GM19238 (cell line): ENCODE measurements around the gene PROCA1.
"Not testable (repeated sequence)": the region's sequence is repeated elsewhere in the genome, so short reads cannot be mapped to it uniquely, and the experiment has no call there.

ENCODE experiments used
- DNase-seq: peaks from one replicate; pipeline ENCODE4 v3.0.0; 2011; ENCODE audit warnings: low spot score; ENCODE audit not compliant: insufficient read length

Gene PROCA1

DNA sequence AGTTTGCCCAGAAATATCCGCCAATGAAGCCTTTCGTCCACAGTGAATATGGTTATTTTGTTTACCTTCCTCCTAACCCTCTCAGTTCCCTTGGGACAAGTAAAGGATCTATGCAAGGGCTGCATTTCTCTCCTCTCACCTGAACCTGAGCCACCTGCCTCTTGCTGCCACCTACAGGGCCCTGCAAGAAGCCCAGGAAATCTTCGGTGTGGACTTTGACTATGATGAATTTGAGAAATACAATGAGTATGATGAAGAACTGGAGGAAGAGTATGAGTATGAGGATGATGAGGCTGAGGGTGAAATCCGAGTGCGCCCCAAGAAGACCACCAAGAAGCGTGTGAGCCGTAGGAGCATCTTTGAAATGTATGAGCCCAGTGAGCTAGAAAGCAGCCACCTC lies 35.7 kb downstream of the PROCA1 start:
- DNase-seq = no peak

GRCh38 chr17:28675490-28675889 lies 36.2 kb downstream of the PROCA1 start:
- DNase-seq = no peak

DNA sequence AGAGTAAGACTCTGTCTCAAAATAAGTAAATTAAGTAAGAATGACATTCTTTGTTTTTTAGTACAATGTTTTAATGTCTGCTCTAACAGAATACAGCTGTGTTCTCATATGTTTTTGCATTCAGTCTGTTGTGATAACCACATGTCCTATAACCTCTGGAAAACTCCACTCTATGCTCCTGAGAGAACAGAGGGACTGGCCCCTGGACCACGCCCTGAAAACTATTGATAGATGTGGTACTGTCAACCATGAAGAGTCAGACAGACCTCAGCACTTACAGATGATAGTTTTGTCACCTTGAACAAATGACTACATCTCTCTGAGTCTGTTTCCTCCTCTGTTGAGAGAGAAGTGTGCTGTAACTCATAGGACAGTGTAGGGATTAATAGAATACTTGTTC lies 41.8 kb downstream of the PROCA1 start:
- DNase-seq = no peak

DNA sequence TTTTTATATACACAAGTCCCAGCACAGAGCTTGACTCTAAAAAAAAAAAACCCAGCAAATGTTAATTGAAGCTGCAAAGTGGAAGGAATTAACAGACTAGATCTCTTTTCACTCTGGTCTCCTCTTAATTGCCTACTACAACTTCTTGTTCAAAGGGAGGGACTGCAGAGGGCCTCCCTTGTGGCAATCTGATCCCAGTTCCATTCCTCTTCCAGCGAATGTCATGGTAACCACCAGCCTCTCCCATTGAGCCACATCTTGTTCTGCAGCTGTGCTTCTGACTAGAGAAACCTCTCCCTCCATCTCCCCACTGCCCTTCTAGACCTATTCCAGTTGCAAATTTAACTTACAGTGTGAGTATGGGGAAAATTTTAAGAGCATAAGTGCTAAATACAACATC lies 43.8 kb downstream of the PROCA1 start:
- DNase-seq = no peak

- DNase-seq = no peak
Observed at GRCh38 chr17:28665994-28666393, 45.7 kb downstream of the PROCA1 start.

DNA sequence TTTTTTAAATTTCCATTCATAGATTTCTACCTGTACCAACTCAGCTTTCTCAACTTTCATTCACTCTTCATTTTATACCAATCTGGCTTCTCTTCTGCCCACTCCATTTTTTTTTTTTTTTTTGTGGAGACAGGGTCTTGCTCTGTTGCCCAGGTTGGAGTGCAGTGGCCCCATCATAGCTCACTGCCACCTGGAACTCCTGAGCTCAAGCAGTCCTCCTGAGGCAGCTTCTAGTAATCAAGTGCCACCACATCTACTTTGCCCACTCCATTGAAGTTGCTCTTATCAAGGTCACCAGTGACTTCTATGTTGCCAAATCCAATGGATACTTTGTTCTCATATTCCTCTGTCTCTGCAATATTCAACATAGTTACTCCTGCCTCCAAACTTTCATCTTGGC lies 48.0 kb downstream of the PROCA1 start:
- no peak for DNase-seq

DNA sequence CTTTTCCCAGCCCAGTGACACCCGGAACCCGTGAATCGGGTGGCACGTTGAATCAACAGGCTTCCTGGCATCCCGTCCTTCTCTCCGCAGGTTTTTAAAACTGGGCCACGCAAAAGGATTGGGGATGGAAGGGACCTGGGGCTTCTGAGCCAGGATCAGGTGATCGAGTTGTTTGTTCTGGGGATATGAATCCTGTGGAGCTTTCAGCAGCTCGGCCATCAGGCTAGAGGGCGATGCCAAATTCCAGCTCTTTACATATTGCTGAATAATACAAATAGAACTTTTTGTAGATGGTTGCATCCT lies 49.2 kb downstream of the PROCA1 start:
- no peak for DNase-seq

- peak; percentile 93 for DNase-seq
Observed at GRCh38 chr17:28661635-28662526, 49.8 kb downstream of the PROCA1 start, which contains the start of the genes SDF2 and SUPT6H. TSS of gene SDF2 (minus strand) at chr17:28661906. CDS start at chr17:28661876, 30 bp downstream. TSS of gene SUPT6H (plus strand) at chr17:28662205. CDS start at chr17:28673402, 11,197 bp downstream.

GRCh38 chr17:28659497-28659881 lies 52.2 kb downstream of the PROCA1 start:
- DNase-seq = not testable (repeated sequence)

DNA sequence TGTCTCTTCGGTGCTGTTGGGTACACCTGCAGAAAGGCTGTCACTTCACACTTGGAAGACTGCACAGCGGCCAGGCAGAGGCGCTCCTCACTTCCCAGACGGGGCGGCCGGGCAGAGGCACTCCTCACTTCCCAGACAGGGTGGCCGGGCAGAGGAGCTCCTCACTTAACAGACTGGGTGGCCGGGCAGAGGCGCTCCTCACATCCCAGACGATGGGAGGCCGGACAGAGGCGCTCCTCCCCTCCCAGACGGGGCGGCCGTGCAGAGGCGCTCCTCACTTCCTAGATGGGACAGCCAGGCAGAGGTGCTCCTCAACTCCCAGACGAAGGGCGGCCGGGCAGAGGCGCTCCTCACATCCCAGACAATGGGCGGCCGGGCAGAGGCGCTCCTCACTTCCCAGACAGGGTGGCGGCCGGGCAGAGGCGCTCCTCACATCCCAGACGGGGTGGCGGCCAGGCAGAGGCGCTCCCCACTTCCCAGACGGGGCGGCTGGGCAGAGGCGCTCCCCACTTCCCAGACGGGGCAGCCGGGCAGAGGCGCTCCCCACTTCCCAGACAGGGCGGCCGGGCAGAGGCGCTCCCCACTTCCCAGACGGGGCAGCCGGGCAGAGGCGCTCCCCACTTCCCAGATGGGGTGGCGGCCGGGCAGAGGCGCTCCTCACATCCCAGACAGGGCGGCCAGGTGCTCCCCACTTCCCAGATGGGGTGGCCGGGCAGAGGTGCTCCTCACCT lies 52.8 kb downstream of the PROCA1 start:
- not testable (repeated sequence) for DNase-seq

- not testable (repeated sequence) for DNase-seq
Observed at GRCh38 chr17:28658342-28658741, 53.3 kb downstream of the PROCA1 start.

- no peak for DNase-seq
Observed at GRCh38 chr17:28657756-28658155, 53.9 kb downstream of the PROCA1 start.

DNA sequence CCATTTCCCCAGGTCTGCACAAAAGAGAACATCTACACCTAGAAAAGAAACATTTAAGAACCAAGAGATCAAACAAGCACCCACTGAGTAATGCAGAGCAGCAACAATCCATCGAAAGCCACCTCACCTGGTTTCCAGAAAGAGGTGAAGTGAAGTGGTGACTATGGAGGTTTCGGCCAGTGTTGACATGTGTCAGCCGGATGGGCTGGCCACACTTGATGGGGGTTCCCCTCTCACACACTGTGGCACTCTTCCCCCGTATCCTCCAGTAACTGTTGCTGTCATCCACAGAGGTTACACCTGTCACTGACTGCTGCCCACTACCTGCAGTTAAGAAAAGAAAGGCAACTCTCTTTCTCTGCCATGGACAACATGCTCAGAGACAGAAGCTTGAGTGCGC lies 56.5 kb downstream of the PROCA1 start:
- DNase-seq = no peak
